ENCODE results near the gene CDK8.
"Not testable (repeated sequence)": the region's sequence is repeated elsewhere in the genome, so short reads cannot be mapped to it uniquely, and the experiment has no call there.

Gene CDK8

GRCh38 chr13:26305676-26306075 lies 51.7 kb downstream of the CDK8 start:
- Histone ChIP-seq H3K4me3 (ENCODE audit: low read depth, low read length) (no peak overlapping the region), H3K27me3 (ENCODE audit: insufficient read depth, low read depth, severe bottlenecking) (no peaks in the 10 kb centered on the region), H3K9me3 (ENCODE audit: severe bottlenecking) (no peaks in the 10 kb centered on the region), H3K27ac (no peak overlapping the region), H3K36me3 (no peaks in the 10 kb centered on the region; the same call in 1 of the 2 replicates)
- TF ChIP-seq CTCF (IDR thresholded peaks at IDR 0.05; ENCODE audit: low read depth, low read length) = no peak
- DNase-seq = no peak

GRCh38 chr13:26307701-26308100 lies 53.8 kb downstream of the CDK8 start:
- Histone ChIP-seq H3K27ac (no peak overlapping the region), H3K36me3 (peaks cover 10% of the 10 kb centered on the region), H3K9me3 (ENCODE audit: severe bottlenecking) (no peaks in the 10 kb centered on the region), H3K27me3 (ENCODE audit: insufficient read depth, low read depth, severe bottlenecking) (no peaks in the 10 kb centered on the region), H3K4me3 (ENCODE audit: low read depth, low read length) (no peak overlapping the region)
- no peak for DNase-seq
- no peak for TF ChIP-seq CTCF (IDR thresholded peaks at IDR 0.05; ENCODE audit: low read depth, low read length)

- H3K27me3 ChIP-seq (ENCODE audit: insufficient read depth, low read depth, severe bottlenecking) = no peaks in the 10 kb centered on the region
- H3K36me3 ChIP-seq = peaks cover 11% of the 10 kb centered on the region
- no peak for TF ChIP-seq CTCF (IDR thresholded peaks at IDR 0.05; ENCODE audit: low read depth, low read length)
- H3K27ac ChIP-seq = no peak overlapping the region
- DNase-seq = no peak
- no peaks in the 10 kb centered on the region for H3K9me3 ChIP-seq (ENCODE audit: severe bottlenecking)
- H3K4me3 ChIP-seq (ENCODE audit: low read depth, low read length) = no peak overlapping the region
Measured at GRCh38 chr13:26308250-26308649, 54.3 kb downstream of the CDK8 start.

GRCh38 chr13:26308836-26309235 lies 54.9 kb downstream of the CDK8 start:
- Histone ChIP-seq H3K9me3 (ENCODE audit: severe bottlenecking) (no peaks in the 10 kb centered on the region), H3K27ac (no peak overlapping the region), H3K4me3 (ENCODE audit: low read depth, low read length) (no peak overlapping the region), H3K36me3 (peaks cover 11% of the 10 kb centered on the region), H3K27me3 (ENCODE audit: insufficient read depth, low read depth, severe bottlenecking) (no peaks in the 10 kb centered on the region)
- DNase-seq = no peak
- no peak for TF ChIP-seq CTCF (IDR thresholded peaks at IDR 0.05; ENCODE audit: low read depth, low read length)

- Histone ChIP-seq H3K27me3 (ENCODE audit: insufficient read depth, low read depth, severe bottlenecking) (no peaks in the 10 kb centered on the region), H3K4me3 (ENCODE audit: low read depth, low read length) (no peak overlapping the region), H3K36me3 (peaks cover 11% of the 10 kb centered on the region), H3K9me3 (ENCODE audit: severe bottlenecking) (no peaks in the 10 kb centered on the region), H3K27ac (no peak overlapping the region)
- DNase-seq = no peak
- no peak for TF ChIP-seq CTCF (IDR thresholded peaks at IDR 0.05; ENCODE audit: low read depth, low read length)
Measured at GRCh38 chr13:26310003-26310402, 56.1 kb downstream of the CDK8 start.

GRCh38 chr13:26310470-26310869 lies 56.5 kb downstream of the CDK8 start:
- peaks cover 11% of the 10 kb centered on the region for H3K36me3 ChIP-seq
- H3K4me3 ChIP-seq (ENCODE audit: low read depth, low read length) = no peak overlapping the region
- no peak overlapping the region for H3K27ac ChIP-seq
- no peaks in the 10 kb centered on the region for H3K27me3 ChIP-seq (ENCODE audit: insufficient read depth, low read depth, severe bottlenecking)
- no peaks in the 10 kb centered on the region for H3K9me3 ChIP-seq (ENCODE audit: severe bottlenecking)
- TF ChIP-seq CTCF (IDR thresholded peaks at IDR 0.05; ENCODE audit: low read depth, low read length) = no peak
- no peak for DNase-seq

GRCh38 chr13:26312019-26312418 lies 58.1 kb downstream of the CDK8 start:
- not testable (repeated sequence) for DNase-seq; H3K27me3 ChIP-seq (ENCODE audit: insufficient read depth, low read depth, severe bottlenecking); H3K27ac ChIP-seq; H3K9me3 ChIP-seq (ENCODE audit: severe bottlenecking); H3K4me3 ChIP-seq (ENCODE audit: low read depth, low read length)
- H3K36me3 ChIP-seq = peaks cover 11% of the 10 kb centered on the region

- H3K27ac ChIP-seq, DNase-seq: not testable (repeated sequence)
Measured at GRCh38 chr13:26316095-26316494, 62.2 kb downstream of the CDK8 start.

More at GRCh38 chr13:26316095-26316494, 62.2 kb downstream of the CDK8 start:
- not testable (repeated sequence) for H3K9me3 ChIP-seq (ENCODE audit: severe bottlenecking); H3K27me3 ChIP-seq (ENCODE audit: insufficient read depth, low read depth, severe bottlenecking); H3K4me3 ChIP-seq (ENCODE audit: low read depth, low read length)
- peaks cover 11% of the 10 kb centered on the region for H3K36me3 ChIP-seq

Measured in WERI-Rb-1 (cell line).